K562 (cell line): Measurements from ENCODE around the gene SRPRA. TPM values are rescaled to one million over a fixed set of nuclear protein-coding genes. Genes with fewer than 3 reads are reported as not detected.

Experiments used
- ATAC-seq: fragments of 200-7000 bp; cut with Tn5 transposase; 3 replicates; pipeline ENCODE4 v1.9.1; 2020; ENCODE audit warnings: moderate library complexity
- BruUV-seq: library from RNA; stranded (reverse); fragments of 400-500 nt; replicated peaks from 2 replicates; lab custom pipeline; 2021; lab: Mats Ljungman, UMichigan
- CTCF ChIA-PET: fragments of 300-600 bp; formaldehyde crosslinking; extraction: SDS; loops from one replicate; lab custom pipeline; 2021; ENCODE audit warnings: low intra/inter-chr PET ratio; lab: Yijun Ruan, JAX
- POLR2A ChIA-PET: fragments of 300-600, 350-650 bp; sonication (Branson Sonifier 250); formaldehyde crosslinking; extraction: SDS; loops from one replicate; lab custom pipeline; 2021; ENCODE audit warnings: antibody characterized with exemption, inconsistent platforms; lab: Yijun Ruan, JAX
- DNase-seq, 4 experiments: peaks; one replicate each; pipeline versions ENCODE4 v3.0.0 to v3.0.0-alpha.2; 2011 to 2018; ENCODE audit warnings: low spot score in 3 of 4, mixed read lengths in 3 of 4; ENCODE audit errors: extremely low read depth in 1 of 4
- FAIRE-seq: peaks from 2 replicates; lab custom pipeline; 2011; peaks lifted over from hg19 to GRCh38; lab: Jason Lieb, UNC
- H2AFZ ChIP-seq: 2 replicates; pipeline ENCODE4 v1.6.0; 2011; ENCODE audit warnings: low read depth, low read length, control low read depth, inconsistent platforms
- H3K27ac ChIP-seq: fragments of 200-600 bp; 3 replicates; pipeline ENCODE4 v1.8.0; 2011; ENCODE audit warnings: low read depth, mild to moderate bottlenecking, control low read depth, inconsistent platforms, low read length, moderate library complexity, mixed read lengths; ENCODE audit errors: extremely low read depth
- H3K27me3 ChIP-seq, 2 experiments: fragments of 300-600 bp in 1 of 2; 2 replicates in 1 of 2; 3 replicates in 1 of 2; pipeline versions ENCODE4 v1.6.0 to v1.8.0; 2011; ENCODE audit warnings: inconsistent platforms in 2 of 2, low read length in 2 of 2, mild to moderate bottlenecking in 1 of 2, mixed read lengths in 1 of 2, moderate library complexity in 1 of 2; ENCODE audit not compliant: control insufficient read depth in 2 of 2, insufficient read depth in 2 of 2
- H3K36me3 ChIP-seq: fragments of 300-600 bp; 3 replicates; pipeline ENCODE4 v1.8.0; 2011; ENCODE audit warnings: mild to moderate bottlenecking, low read length, inconsistent platforms; ENCODE audit not compliant: control insufficient read depth, insufficient read depth
- H3K4me1 ChIP-seq, 2 experiments: fragments of 200-600 bp in 1 of 2; replicated peaks in 1 of 2; 2 replicates in 1 of 2; 3 replicates in 1 of 2; pipeline versions ENCODE4 v1.5.1 to v1.8.0; 2011; ENCODE audit warnings: inconsistent platforms in 2 of 2, low read length in 2 of 2, mild to moderate bottlenecking in 1 of 2, mixed read lengths in 1 of 2, moderate library complexity in 1 of 2; ENCODE audit not compliant: control insufficient read depth in 2 of 2, insufficient read depth in 2 of 2
- H3K4me2 ChIP-seq: 2 replicates; pipeline ENCODE4 v1.6.1; 2011; ENCODE audit warnings: low read length, control low read depth, inconsistent platforms, mixed read lengths; ENCODE audit not compliant: insufficient read depth
- H3K4me3 ChIP-seq: fragments of 200-600 bp; sonication (generic), shearing (Covaris generic); 2 replicates; pipeline ENCODE4 v1.5.1; 2016; ENCODE audit warnings: control low read depth, inconsistent platforms
- H3K79me2 ChIP-seq: fragments of 200-600 bp; 3 replicates; pipeline ENCODE4 v1.8.0; 2011; ENCODE audit warnings: low read length, inconsistent platforms; ENCODE audit not compliant: control insufficient read depth, insufficient read depth
- H3K9ac ChIP-seq, 2 experiments: 2 replicates each; pipeline versions ENCODE4 v1.6.0 to v1.6.1; 2011; ENCODE audit warnings: low read depth in 2 of 2, low read length in 2 of 2, control low read depth in 1 of 2, inconsistent platforms in 1 of 2, mild to moderate bottlenecking in 1 of 2, mixed read lengths in 1 of 2; ENCODE audit not compliant: insufficient read depth in 1 of 2
- H3K9me1 ChIP-seq: one replicate; pipeline ENCODE4 v1.6.0; 2011; ENCODE audit warnings: inconsistent platforms, mild to moderate bottlenecking, low read length, moderate library complexity; ENCODE audit not compliant: control insufficient read depth, insufficient read depth
- H3K9me3 ChIP-seq: replicated peaks from 2 replicates; pipeline ENCODE4 v1.5.1; 2011; ENCODE audit warnings: low read depth, low read length, inconsistent platforms; ENCODE audit not compliant: control insufficient read depth, insufficient read depth
- H4K20me1 ChIP-seq: replicated peaks from 2 replicates; pipeline ENCODE4 v1.6.1; 2011; ENCODE audit warnings: low read length, inconsistent platforms, mixed read lengths; ENCODE audit not compliant: control insufficient read depth, insufficient read depth
- CBFA2T2 ChIP-seq: fragments of 450-650 bp; conservative IDR thresholded peaks from 2 replicates; pipeline ENCODE4 v1.6.1; 2017; ENCODE audit warnings: mild to moderate bottlenecking
- CHCHD3 ChIP-seq: fragments of 250-450 bp; sonication (Bioruptor Pico); IDR thresholded peaks from 2 replicates; pipeline ENCODE4 v2.1.2; 2022; ENCODE audit warnings: mild to moderate bottlenecking
- E2F4 ChIP-seq: sonication (generic); formaldehyde crosslinking; IDR thresholded peaks from 2 replicates; pipeline ENCODE4 v1.8.0; 2022; ENCODE audit warnings: mild to moderate bottlenecking, low read depth, missing genetic modification reagents
- MYNN ChIP-seq, 2 experiments: sonication (generic); formaldehyde crosslinking in 1 of 2; IDR thresholded peaks; 2 replicates each; pipeline versions ENCODE4 v1.5.0 to v1.6.1; 2016 to 2020; ENCODE audit warnings: antibody characterized with exemption in 1 of 2, missing genetic modification reagents in 1 of 2
- PRMT5 ChIP-seq: sonication (generic); formaldehyde crosslinking; IDR thresholded peaks from 2 replicates; pipeline ENCODE4 v1.5.0; 2020; ENCODE audit warnings: missing genetic modification reagents
- SETDB1 ChIP-seq: IDR thresholded peaks from one replicate; pipeline ENCODE4 v1.6.1; 2012; ENCODE audit warnings: low read length, control low read depth, inconsistent platforms
- SIN3A ChIP-seq, 2 experiments: fragments of 150-350 bp in 1 of 2; IDR thresholded peaks; 2 replicates each; pipeline ENCODE4 v1.6.1; 2011 to 2016; ENCODE audit warnings: borderline replicate concordance in 2 of 2, low read depth in 2 of 2, low read length in 2 of 2, mild to moderate bottlenecking in 2 of 2, moderate library complexity in 2 of 2; ENCODE audit not compliant: control insufficient read depth in 1 of 2
- SMARCB1 ChIP-seq: IDR thresholded peaks from 2 replicates; pipeline ENCODE4 v1.6.1; 2011; ENCODE audit warnings: improper control_type of control experiment, low read depth; ENCODE audit not compliant: insufficient read length
- TSC22D4 ChIP-seq: fragments of 450-650 bp; IDR thresholded peaks from 2 replicates; pipeline ENCODE4 v1.6.1; 2016; ENCODE audit warnings: missing genetic modification characterization, missing biosample characterization, control low read depth
- U2AF2 ChIP-seq: fragments of 200-400 bp; formaldehyde crosslinking; optimal IDR thresholded peaks from 2 replicates; pipeline ENCODE3; 2017; ENCODE audit warnings: low read depth, mild to moderate bottlenecking, low read length
- WGBS: fragments of 100-300 bp; shearing (Covaris generic); methylation state at CpG from one replicate; pipeline ENCODE4 v1.1.6; 2016; ENCODE audit warnings: low coverage, mixed read lengths; ENCODE audit not compliant: insufficient coverage; ENCODE audit errors: missing lambda C conversion rate; 5-methylcytosine and 5-hydroxymethylcytosine counted together
- in situ Hi-C: fragments of 300-500 bp; cut with MboI; formaldehyde crosslinking; loops from 4 replicates; pipeline ENCODE4 v1.15.0; 2018; ENCODE audit warnings: inconsistent platforms, mixed read lengths
- intact Hi-C: fragments of 100-400 bp; cut with micrococcal nuclease; formaldehyde crosslinking; loops from 2 replicates; pipeline ENCODE4 v1.14.2; 2022
- polyA plus RNA-seq, 8 experiments: library from polyadenylated mRNA; depleted of rRNA in 4 of 8; stranded (reverse) in 5 of 8; unstranded in 3 of 8; fragments of >200 nt; fragmentation: Nextera tagmentation in 2 of 8; fragmentation: Illumina TruSeq in 1 of 8; extraction: Ambion mirVana in 2 of 8; extraction: Trizol in 1 of 8; gene quantifications; 2 replicates each; pipeline versions ENCODE4 v1.2.1 to v1.2.3, GENCODE V29; 2011 to 2014; ENCODE audit warnings: inconsistent platforms in 1 of 8, missing spikeins in 1 of 8
- total RNA-seq, 7 experiments: library from RNA; depleted of rRNA in 6 of 7; stranded (reverse); fragments of >200 nt in 6 of 7; fragmentation: Illumina TruSeq in 2 of 7; extraction: Trizol in 2 of 7; gene quantifications; 2 replicates each; pipeline versions ENCODE4 v1.2.1 to v1.2.3, GENCODE V29; 2011 to 2021; ENCODE audit warnings: low replicate concordance in 1 of 7
- TF ChIP-seq, protein P1 (sequence below): fragments of 150-350 bp; conservative IDR thresholded peaks from 2 replicates; pipeline ENCODE4 v1.6.1; 2014; ENCODE audit warnings: low read length

The SRPRA gene
- total and polyA plus RNA-seq, 9 of the 15 experiments (the other 6 are each of a cell fraction or from before 2014, with no cell fraction given), result 33.5 to 124 (median 80.0) TPM

GRCh38 chr11:126253265-126253664, 15.4 kb downstream of the SRPRA start:
- no peak overlapping the region for H3K9ac ChIP-seq
- no peaks in the 10 kb centered on the region for H4K20me1 ChIP-seq
- no peaks in the 10 kb centered on the region for H3K9me3 ChIP-seq
- no peak overlapping the region for H3K27ac ChIP-seq
- peaks cover 0 to 6% of the 10 kb centered on the region in 2 experiments; a peak in 2 of 5 replicates for H3K4me1 ChIP-seq
- no peak for DNase-seq
- no peak for ATAC-seq
- no peaks in the 10 kb centered on the region for H3K9me1 ChIP-seq
- no peak overlapping the region for H3K4me3 ChIP-seq
- no TSS peak for BruUV-seq
- WGBS, result 70% methylated on average over 4 of the region's 4 CpGs
- no peaks in the 10 kb centered on the region for H3K79me2 ChIP-seq
- no peak for FAIRE-seq
- in situ Hi-C loops, result no loop called here
- TF ChIP-seq E2F4 (CRISPR knock-in tag) (no peak), MYNN (IDR thresholded peaks at IDR 0.05) (no peak), MYNN (CRISPR knock-in tag; IDR thresholded peaks at IDR 0.05) (no peak), TSC22D4 (no peak), SETDB1 (no peak), CBFA2T2 (no peak), SIN3A (IDR thresholded peaks at IDR 0.05; ENCODE audit: borderline replicate concordance in 2 of 2, control insufficient read depth in 1 of 2, low read depth in 2 of 2, low read length in 2 of 2) (no peak), U2AF2 (no peak), CHCHD3 (CRISPR knock-in tag) (no peak), PRMT5 (no peak), SMARCB1 (no peak)
- TF ChIP-seq, protein P1, sequence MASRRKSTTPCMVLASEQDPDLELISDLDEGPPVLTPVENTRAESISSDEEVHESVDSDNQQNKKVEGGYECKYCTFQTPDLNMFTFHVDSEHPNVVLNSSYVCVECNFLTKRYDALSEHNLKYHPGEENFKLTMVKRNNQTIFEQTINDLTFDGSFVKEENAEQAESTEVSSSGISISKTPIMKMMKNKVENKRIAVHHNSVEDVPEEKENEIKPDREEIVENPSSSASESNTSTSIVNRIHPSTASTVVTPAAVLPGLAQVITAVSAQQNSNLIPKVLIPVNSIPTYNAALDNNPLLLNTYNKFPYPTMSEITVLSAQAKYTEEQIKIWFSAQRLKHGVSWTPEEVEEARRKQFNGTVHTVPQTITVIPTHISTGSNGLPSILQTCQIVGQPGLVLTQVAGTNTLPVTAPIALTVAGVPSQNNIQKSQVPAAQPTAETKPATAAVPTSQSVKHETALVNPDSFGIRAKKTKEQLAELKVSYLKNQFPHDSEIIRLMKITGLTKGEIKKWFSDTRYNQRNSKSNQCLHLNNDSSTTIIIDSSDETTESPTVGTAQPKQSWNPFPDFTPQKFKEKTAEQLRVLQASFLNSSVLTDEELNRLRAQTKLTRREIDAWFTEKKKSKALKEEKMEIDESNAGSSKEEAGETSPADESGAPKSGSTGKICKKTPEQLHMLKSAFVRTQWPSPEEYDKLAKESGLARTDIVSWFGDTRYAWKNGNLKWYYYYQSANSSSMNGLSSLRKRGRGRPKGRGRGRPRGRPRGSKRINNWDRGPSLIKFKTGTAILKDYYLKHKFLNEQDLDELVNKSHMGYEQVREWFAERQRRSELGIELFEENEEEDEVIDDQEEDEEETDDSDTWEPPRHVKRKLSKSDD, result no peak
- ChIA-PET CTCF (no interaction called here), POLR2A (interaction anchor here (2.3 to 5.2 kb wide), 2 partner anchors 8 to 11 kb away, joined by 7 to 26 read pairs; no protein-coding TSS in a partner anchor)
- H3K27me3 ChIP-seq, result no peaks in the 10 kb centered on the region
- H3K36me3 ChIP-seq, result peaks cover 54% of the 10 kb centered on the region
- H3K4me2 ChIP-seq, result no peak overlapping the region
- H2AFZ ChIP-seq, result no peak overlapping the region
- intact Hi-C loops, result no loop called here
